GM19372 (cell line): ENCODE measurements around the gene RIMBP2.

Experiments
- ATAC-seq: cut with Tn5 transposase; IDR thresholded peaks from one replicate; pipeline ENCODE4 v1.9.1; 2021; ENCODE audit warnings: mild to moderate bottlenecking, low read depth, moderate library complexity; ENCODE audit not compliant: unreplicated experiment

The RIMBP2 gene

GRCh38 chr12:130357729-130358330, 358.3 kb downstream of the RIMBP2 start:
- no peak for ATAC-seq

GRCh38 chr12:130357241-130357640, 358.9 kb downstream of the RIMBP2 start:
- no peak for ATAC-seq

- ATAC-seq = no peak
Observed at GRCh38 chr12:130356222-130356621, 359.9 kb downstream of the RIMBP2 start.

- ATAC-seq = no peak
Observed at GRCh38 chr12:130354407-130354806, 361.7 kb downstream of the RIMBP2 start.

GRCh38 chr12:130353081-130353480, 363.0 kb downstream of the RIMBP2 start:
- no peak for ATAC-seq

GRCh38 chr12:130351326-130351725, 364.8 kb downstream of the RIMBP2 start:
- ATAC-seq = no peak

- ATAC-seq = no peak
Observed at GRCh38 chr12:130350715-130351114, 365.4 kb downstream of the RIMBP2 start.

GRCh38 chr12:130347588-130347987, 368.5 kb downstream of the RIMBP2 start:
- ATAC-seq = no peak
